WTC11 (cell line): Measurements from ENCODE around the gene PRKACB.

ENCODE experiments used
- CREB1 ChIP-seq: sonication (generic); formaldehyde crosslinking; IDR thresholded peaks from 2 replicates; pipeline ENCODE4 v1.8.0; 2023; ENCODE audit warnings: mild to moderate bottlenecking, missing genetic modification reagents
- ELF4 ChIP-seq: sonication (generic); formaldehyde crosslinking; IDR thresholded peaks from 2 replicates; pipeline ENCODE4 v1.8.1; 2022; ENCODE audit warnings: low read depth, mild to moderate bottlenecking, moderate library complexity, missing genetic modification reagents
- FOXJ3 ChIP-seq: sonication (generic); formaldehyde crosslinking; IDR thresholded peaks from 2 replicates; pipeline ENCODE4 v1.9.0; 2021; ENCODE audit warnings: missing genetic modification reagents, mild to moderate bottlenecking, borderline replicate concordance
- NR2C2 ChIP-seq: sonication (generic); formaldehyde crosslinking; IDR thresholded peaks from 2 replicates; pipeline ENCODE4 v1.8.0; 2022; ENCODE audit warnings: mild to moderate bottlenecking, missing genetic modification reagents
- TEAD4 ChIP-seq: sonication (generic); formaldehyde crosslinking; IDR thresholded peaks from 2 replicates; pipeline ENCODE4 v1.8.0; 2022; ENCODE audit warnings: mild to moderate bottlenecking, missing genetic modification reagents
- TF ChIP-seq, protein P1 (sequence below): sonication (generic); formaldehyde crosslinking; IDR thresholded peaks from 2 replicates; pipeline ENCODE4 v1.8.0; 2022; ENCODE audit warnings: mild to moderate bottlenecking, missing genetic modification reagents
- TF ChIP-seq, protein P2 (sequence below): sonication (generic); formaldehyde crosslinking; IDR thresholded peaks from 2 replicates; pipeline ENCODE4 v1.8.1; 2022; ENCODE audit warnings: low read depth, missing genetic modification reagents, borderline replicate concordance
- TF ChIP-seq, protein P3 (sequence below): fragments of 200-600 bp; IDR thresholded peaks from 2 replicates; pipeline ENCODE4 v1.8.0; 2022; ENCODE audit warnings: antibody characterized with exemption
- TF ChIP-seq, protein P4 (sequence below): sonication (generic); formaldehyde crosslinking; conservative IDR thresholded peaks from 2 replicates; pipeline ENCODE4 v1.8.1; 2022; ENCODE audit warnings: mild to moderate bottlenecking, missing genetic modification reagents

DNA sequence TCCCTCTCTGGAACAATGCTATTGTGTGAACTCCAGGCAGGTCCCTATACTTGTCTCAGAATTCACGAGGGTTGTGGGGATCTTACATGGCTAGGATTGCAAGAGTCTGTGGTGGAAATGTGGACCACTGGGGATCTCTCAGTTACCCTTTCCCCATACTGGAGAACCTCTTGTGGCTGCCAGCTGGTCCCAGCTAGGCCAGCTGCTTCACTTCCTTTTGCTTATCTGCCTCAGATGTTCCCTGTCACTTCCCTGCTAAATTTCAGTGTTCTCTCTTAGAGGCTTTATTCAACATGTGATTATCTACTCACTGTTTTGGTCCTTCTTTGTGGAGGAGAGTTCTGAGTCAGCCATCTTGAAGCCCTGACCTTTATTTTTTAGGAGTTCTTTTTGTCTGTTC is 81.6 kb downstream of the PRKACB start:
- TF ChIP-seq, protein P1, sequence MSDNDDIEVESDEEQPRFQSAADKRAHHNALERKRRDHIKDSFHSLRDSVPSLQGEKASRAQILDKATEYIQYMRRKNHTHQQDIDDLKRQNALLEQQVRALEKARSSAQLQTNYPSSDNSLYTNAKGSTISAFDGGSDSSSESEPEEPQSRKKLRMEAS (CRISPR knock-in tag): no peak
- TF ChIP-seq, protein P2, sequence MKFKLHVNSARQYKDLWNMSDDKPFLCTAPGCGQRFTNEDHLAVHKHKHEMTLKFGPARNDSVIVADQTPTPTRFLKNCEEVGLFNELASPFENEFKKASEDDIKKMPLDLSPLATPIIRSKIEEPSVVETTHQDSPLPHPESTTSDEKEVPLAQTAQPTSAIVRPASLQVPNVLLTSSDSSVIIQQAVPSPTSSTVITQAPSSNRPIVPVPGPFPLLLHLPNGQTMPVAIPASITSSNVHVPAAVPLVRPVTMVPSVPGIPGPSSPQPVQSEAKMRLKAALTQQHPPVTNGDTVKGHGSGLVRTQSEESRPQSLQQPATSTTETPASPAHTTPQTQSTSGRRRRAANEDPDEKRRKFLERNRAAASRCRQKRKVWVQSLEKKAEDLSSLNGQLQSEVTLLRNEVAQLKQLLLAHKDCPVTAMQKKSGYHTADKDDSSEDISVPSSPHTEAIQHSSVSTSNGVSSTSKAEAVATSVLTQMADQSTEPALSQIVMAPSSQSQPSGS: no peak
- TF ChIP-seq ELF4 (CRISPR knock-in tag) (no peak), TEAD4 (CRISPR knock-in tag) (no peak), NR2C2 (CRISPR knock-in tag) (no peak), FOXJ3 (CRISPR knock-in tag) (no peak), CREB1 (CRISPR knock-in tag) (no peak)
- TF ChIP-seq, protein P3, sequence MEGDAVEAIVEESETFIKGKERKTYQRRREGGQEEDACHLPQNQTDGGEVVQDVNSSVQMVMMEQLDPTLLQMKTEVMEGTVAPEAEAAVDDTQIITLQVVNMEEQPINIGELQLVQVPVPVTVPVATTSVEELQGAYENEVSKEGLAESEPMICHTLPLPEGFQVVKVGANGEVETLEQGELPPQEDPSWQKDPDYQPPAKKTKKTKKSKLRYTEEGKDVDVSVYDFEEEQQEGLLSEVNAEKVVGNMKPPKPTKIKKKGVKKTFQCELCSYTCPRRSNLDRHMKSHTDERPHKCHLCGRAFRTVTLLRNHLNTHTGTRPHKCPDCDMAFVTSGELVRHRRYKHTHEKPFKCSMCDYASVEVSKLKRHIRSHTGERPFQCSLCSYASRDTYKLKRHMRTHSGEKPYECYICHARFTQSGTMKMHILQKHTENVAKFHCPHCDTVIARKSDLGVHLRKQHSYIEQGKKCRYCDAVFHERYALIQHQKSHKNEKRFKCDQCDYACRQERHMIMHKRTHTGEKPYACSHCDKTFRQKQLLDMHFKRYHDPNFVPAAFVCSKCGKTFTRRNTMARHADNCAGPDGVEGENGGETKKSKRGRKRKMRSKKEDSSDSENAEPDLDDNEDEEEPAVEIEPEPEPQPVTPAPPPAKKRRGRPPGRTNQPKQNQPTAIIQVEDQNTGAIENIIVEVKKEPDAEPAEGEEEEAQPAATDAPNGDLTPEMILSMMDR: no peak
- TF ChIP-seq, protein P4, sequence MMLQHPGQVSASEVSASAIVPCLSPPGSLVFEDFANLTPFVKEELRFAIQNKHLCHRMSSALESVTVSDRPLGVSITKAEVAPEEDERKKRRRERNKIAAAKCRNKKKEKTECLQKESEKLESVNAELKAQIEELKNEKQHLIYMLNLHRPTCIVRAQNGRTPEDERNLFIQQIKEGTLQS: no peak
